Ammon's horn (tissue), 1 donor: ENCODE data around the gene OMA1.
A peak's percentile ranks its signal among the peaks of the same experiment; 100 is the strongest.
"Not testable (repeated sequence)": the region's sequence is repeated elsewhere in the genome, so short reads cannot be mapped to it uniquely, and the experiment has no call there.

ENCODE experiments used
- DNase-seq: peaks from one replicate; pipeline ENCODE4 v3.0.0-alpha.2; 2016; ENCODE audit warnings: low spot score

OMA1 gene

GRCh38 chr1:58546520-58547308 lies at the start of gene OMA1:
TSS of gene OMA1 (minus strand) at chr1:58546726. CDS start at chr1:58539294, 7,432 bp downstream.
- DNase-seq: peak; percentile 96

GRCh38 chr1:58594546-58594945 lies 48.0 kb upstream of the OMA1 start:
- no peak for DNase-seq

GRCh38 chr1:58592522-58593134 lies 46.1 kb upstream of the OMA1 start:
- peak; percentile 37 for DNase-seq

- no peak for DNase-seq
Observed at GRCh38 chr1:58591806-58592205, 45.3 kb upstream of the OMA1 start.

DNA sequence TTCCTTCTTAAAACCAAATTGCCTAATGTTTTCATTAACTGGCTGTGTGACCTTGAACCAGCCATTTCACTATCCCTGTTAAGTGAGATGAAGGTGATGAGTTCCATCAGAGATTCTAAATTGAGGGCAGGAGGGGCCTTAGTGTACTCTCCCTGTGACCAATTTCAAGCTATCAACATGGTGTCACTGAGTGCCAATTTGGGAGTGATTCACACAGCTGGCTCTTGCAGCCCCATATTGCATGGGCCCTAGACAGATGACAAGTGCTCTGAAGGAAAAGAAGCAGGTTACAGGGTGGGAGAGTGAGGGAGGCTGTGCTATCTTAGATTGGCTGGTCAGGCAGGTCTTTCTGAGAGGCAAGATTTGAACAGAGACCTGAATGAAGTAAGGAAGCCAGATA lies 43.5 kb upstream of the OMA1 start:
- DNase-seq: no peak

- no peak for DNase-seq
Observed at GRCh38 chr1:58588396-58588795, 41.9 kb upstream of the OMA1 start.

- DNase-seq: no peak
Observed at GRCh38 chr1:58587667-58588066, 41.1 kb upstream of the OMA1 start.

DNA sequence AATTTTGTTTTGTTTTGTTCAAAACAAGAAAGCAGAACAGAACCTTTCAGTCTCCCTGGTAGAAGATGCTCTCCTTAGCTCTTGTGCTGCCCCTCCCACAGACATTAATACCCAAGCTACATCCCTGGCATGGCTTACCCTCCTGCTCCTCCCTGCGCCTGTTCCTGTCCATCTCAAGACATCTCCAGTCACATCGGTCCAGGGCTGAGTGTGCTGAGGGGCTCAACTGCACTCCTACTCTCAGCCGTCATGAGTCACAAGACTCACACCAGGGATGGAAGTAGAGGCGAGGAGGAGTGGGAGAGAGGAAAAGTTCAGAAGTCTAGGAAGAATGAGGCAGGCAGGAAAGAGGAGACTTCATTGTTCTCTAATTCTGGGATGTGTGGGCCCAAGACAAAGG lies 39.7 kb upstream of the OMA1 start:
- no peak for DNase-seq

- DNase-seq: no peak
Observed at GRCh38 chr1:58585581-58586151, 39.1 kb upstream of the OMA1 start.

GRCh38 chr1:58585166-58585565 lies 38.6 kb upstream of the OMA1 start:
- DNase-seq: no peak

GRCh38 chr1:58584082-58584895 lies 37.8 kb upstream of the OMA1 start:
- DNase-seq: peak; percentile 51

DNA sequence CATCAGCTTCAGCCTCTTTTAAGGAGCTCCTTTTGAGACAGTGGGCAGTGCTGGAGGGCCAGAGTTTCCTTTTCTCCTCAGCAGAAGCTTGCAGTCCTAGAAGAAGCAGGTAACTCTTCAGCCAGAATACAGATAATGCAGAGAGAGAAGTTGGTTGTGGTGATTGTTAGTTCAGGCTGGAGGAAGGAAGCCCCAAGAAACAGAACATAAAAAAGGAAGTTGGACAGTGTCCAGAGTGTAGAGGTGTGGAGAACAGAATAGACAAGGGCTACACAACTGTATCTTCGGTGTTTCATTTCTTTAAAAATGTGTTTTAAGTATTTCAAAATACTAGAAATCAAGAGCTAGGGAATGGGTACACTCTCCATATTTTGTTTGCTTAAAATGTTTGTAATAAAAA lies 37.0 kb upstream of the OMA1 start:
- DNase-seq: no peak

GRCh38 chr1:58582143-58582542 lies 35.6 kb upstream of the OMA1 start:
- DNase-seq: not testable (repeated sequence)

GRCh38 chr1:58581641-58582040 lies 35.1 kb upstream of the OMA1 start:
- no peak for DNase-seq

GRCh38 chr1:58580186-58580585 lies 33.7 kb upstream of the OMA1 start:
- DNase-seq: peak; percentile 75

DNA sequence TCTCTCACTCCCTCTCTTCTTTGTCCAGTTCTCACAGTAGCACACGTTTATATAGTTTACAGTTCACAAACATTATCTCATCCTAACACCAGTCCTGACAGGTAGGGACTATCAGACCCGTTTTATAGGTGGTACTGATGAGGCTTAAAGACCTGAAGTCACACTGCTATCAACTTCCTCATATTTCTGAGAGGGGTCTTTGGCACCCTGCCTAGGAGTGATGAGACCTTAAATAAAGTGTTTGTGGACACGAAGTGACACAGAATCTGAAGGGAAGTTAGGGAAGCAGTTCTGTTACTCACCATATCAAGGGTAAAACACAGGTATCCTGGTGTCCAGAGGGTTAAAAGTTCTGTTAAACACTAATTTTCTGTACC lies 31.1 kb upstream of the OMA1 start:
- no peak for DNase-seq

DNA sequence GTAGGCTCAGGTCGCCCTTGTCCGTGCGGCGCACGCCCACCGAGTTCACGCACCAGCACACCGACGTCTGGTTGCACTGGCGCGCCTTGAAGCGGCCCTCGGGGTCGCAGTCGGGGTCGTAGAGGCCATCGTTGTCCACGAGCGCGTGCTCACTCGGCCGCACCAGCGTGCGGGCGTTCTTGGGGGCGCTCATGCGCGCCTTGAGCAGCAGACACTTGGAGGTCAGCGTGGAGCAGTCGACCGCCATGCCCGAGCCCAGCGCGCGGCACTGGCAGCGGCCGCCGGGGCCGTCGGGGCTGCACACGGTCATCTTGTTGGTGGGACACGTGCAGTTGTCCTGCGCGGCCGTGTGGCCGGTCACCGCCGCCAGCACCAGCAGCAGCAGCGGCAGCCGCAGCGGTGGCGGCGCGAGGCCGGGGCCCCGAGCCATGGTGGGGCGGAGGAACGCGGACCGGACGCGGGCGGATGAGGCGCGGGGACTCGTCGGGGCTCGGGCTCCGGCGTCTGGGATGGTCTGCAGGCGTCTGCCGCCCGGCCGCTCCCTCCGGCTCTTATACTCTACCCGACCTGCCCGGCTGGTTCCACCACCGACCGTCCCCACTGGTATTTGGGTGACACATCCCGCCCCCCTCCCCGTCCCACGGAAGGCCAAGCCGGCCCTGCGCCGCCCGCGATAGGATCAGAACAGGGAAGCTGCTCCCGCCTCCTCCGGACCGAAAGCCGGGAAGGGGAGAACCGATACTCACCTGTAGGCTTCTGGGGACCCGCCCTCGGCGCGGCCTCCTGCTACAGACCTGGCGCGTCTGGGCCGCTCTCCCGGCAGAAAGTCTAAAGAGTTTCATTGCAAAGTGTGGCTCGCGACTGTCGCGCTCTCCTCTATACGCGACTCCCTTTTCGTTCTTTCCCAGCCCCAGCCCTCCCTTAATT lies 30.5 kb upstream of the OMA1 start, which contains the start of gene TACSTD2:
Gene TACSTD2 (minus strand): TSS at position 526 of the 927 bp plus-strand sequence. CDS start 96 bp downstream, at position 430.
- DNase-seq: no peak

DNA sequence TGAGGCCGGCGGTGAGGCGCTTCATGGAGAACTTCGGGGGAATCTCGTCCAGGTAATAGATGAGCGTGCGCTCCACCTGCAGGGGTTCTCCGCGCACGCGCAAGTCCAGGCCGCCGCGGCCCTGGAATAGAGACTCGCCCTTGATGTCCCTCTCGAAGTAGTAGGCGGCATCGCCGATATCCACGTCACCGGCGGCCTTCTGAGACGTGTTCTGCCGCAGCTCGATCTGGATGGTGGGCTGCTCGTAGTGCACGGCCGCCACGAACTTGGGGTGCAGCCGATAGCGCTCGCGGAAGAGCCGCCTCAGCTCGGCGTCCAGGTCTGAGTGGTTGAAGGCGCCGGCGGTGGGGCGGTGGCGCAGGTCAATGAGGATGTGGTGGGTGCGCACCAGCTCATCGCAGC lies 29.8 kb upstream of the OMA1 start:
- DNase-seq: no peak

- no peak for DNase-seq
Observed at GRCh38 chr1:58575551-58576324, 29.2 kb upstream of the OMA1 start.

DNA sequence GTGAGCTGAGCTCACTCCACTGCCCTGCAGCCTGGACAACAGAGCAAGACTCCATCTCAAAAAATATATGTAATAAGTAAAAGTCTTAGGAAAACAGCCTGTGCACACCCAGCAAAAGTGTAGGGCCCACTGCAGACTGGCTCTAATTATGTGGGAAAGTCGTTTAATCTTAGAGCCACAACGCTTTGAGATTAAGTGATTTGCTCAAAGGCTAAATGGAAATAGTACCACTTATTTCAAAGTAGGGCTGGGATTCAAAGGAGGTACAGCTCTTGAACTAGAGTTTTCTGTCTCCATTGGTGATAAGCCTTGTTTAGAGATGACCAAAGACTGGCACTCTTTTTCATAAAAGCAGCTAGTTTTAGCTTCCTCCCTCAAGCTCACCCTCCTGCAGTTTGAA lies 28.3 kb upstream of the OMA1 start:
- DNase-seq: no peak
